Activated CD4-positive, alpha-beta T cell treated with anti-CD3 and anti-CD28 coated beads, Interleukin-2, Interleukin-4, amounts not matched to agents 100 ng/mL and 50 ng/mL, durations not matched to agents 16 hours and 8 hours (primary cell): Measurements from ENCODE around the gene FOXP1.

ENCODE experiments used
- DNase-seq: peaks from one replicate; pipeline ENCODE4 v3.0.0-alpha.2; 2020; ENCODE audit warnings: low spot score

The FOXP1 gene

DNA sequence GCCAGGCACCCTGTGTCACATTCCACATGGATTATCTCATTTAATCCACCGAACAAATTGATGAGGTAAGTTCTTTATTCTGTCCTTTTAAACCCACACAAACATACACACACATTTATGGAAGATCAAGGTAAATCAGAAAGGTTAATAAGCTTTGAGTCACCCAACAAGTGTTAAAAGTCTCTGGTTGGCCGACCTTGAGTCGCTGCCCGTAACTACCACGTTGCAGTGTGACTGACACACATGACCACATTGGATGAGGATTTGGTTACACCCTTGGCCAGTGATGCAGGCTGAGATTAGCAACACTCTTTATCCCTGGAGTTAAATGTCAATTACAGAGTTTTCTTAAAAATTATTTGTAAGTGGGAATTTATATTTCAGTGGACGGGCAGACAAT, 19.2 kb downstream of the FOXP1 start:
- no peak for DNase-seq

DNA sequence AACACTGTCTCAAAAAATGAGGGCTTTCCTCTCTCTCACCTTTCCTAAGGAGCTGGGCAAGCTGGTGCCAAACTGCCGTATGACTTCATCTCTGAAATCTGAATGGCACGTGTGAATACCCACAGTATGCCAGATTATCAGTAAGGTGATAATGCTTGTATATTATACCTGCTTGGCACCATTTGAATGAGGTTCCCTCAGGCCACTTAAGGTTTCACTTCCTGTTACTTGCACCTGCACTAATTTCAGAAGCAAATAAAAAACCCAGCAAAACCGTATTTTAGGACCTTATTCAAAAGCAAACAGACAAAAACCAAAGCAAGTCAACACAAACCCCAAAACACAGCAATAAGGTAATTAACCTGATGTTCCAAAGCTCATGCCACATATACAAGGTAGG, 19.7 kb downstream of the FOXP1 start:
- DNase-seq, result no peak

DNA sequence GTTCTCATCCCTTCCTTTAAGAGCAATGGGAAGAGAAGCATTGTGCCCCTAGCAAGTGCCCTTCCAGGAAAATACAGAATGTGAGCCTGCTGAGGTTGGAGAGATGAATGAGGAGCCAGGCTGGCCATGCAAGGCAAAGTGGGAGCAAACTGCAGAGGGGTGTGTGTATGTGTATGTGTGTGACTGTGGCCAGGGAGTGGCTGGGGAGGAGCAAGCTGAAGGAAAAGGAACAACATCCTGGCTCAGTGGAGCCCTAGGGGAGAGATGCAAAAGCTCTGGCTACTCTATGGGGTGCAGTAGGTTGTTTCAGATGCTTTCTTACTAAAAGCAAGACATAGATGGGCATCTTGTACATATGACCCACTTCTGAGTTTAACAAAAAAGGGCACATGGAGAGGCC, 20.6 kb downstream of the FOXP1 start:
- DNase-seq, result no peak

GRCh38 chr3:71560665-71561064, 22.9 kb downstream of the FOXP1 start:
- DNase-seq, result no peak

GRCh38 chr3:71559578-71560162, 23.9 kb downstream of the FOXP1 start:
- DNase-seq, result no peak

GRCh38 chr3:71559021-71559420, 24.5 kb downstream of the FOXP1 start:
- no peak for DNase-seq

DNA sequence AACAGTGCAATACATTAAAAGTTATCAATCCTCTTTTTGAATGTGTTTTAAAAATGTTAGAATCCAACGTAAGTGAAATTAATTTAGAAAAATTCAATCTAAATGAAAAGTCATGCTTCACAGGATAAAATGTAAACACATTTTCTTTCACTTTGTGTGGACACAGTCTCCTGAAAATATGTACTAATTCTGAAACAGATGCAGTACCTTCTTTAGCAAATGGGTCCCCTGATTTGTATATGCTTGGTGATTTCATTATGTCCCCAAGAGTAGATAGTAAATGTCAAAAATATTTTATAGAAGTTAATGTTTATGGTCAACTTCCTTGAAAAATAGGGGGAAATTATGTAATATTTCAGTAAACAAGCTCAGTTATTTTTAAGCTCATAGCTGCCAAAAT, 28.9 kb downstream of the FOXP1 start:
- no peak for DNase-seq

- no peak for DNase-seq
Observed at GRCh38 chr3:71551311-71551919, 32.1 kb downstream of the FOXP1 start.

DNA sequence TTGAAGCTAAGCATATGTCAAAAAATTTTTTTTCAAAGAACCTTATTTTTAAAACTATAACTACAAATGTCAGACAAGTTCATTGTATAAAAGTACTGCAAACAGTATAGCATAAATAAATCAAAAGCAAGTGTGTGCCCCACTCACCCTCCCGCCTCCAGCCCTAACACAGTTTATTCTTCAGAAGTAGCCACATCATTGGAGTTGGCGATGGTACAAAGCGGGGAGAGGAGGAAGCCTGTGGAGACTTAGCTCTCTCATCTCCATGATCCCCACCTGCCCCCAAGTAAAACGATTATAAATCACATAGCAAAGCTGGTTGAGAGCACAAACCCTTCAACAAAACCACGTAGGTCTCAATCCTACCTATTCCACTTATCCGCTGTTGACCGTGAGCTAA, 33.6 kb downstream of the FOXP1 start:
- DNase-seq, result no peak

- no peak for DNase-seq
Observed at GRCh38 chr3:71548705-71549384, 34.7 kb downstream of the FOXP1 start.

DNA sequence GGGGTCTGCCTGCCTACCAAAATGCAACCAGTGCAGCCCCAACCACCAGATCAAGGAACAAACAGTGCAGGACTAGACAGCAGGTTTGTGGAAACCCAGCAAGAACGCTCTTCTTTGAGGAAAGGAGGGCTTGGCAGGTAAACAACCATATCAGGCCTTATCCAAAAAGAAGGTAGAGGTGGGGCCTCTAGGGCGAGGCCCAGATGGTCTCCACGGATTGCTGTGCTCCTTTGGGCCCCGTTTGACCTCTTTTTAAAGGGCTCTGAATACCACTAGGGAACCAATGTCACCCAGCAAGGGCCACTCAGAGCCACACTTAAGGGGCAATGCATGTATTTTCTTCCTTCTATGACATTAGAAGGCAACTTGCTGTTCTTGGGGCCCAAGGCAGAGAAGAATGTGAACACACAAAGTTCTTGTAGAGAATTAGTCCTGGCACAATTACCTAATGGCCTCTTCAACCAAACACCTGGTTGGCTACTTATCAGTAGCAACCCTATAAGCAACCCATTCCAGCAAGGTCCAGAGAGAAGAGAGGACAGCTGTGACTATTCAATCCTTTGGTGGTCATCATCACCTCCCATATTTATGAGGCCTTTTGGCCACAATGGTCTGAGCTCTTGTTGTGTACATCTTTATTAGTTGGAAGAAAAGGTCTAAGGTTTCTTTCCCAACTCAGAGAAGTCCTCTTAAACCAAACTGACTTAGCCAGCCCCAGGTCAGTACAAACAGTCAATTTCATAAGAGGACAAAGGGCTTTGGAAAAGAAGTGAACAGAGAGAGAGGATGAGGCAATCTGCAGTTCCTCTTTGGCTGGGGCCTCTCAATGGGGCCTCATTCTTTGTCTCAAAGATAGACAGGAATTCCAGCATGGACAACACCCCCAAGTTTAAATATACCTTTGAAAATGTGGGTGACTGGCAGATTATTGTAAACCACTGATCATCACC, 36.0 kb downstream of the FOXP1 start:
- no peak for DNase-seq

DNA sequence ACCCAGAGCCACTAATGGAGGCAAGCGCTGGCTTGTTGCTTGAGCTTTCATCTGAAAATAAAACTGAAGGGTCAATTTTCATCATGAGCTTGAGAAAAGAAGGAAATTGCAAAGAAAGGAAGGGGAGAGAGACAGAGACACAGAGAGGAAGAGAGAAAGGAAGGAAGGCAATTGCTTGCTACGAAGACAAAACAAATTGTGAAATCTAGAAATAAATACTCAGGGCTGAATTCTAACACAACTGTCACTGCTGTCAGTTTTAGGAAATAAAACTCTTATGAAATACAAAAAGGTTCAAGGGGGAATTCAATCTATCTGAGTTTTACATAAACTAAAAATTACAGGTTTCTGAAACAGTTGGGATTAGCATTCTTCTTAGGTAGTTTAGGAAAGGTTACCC, 36.7 kb downstream of the FOXP1 start:
- DNase-seq, result no peak

GRCh38 chr3:71545330-71545729, 38.2 kb downstream of the FOXP1 start:
- no peak for DNase-seq

DNA sequence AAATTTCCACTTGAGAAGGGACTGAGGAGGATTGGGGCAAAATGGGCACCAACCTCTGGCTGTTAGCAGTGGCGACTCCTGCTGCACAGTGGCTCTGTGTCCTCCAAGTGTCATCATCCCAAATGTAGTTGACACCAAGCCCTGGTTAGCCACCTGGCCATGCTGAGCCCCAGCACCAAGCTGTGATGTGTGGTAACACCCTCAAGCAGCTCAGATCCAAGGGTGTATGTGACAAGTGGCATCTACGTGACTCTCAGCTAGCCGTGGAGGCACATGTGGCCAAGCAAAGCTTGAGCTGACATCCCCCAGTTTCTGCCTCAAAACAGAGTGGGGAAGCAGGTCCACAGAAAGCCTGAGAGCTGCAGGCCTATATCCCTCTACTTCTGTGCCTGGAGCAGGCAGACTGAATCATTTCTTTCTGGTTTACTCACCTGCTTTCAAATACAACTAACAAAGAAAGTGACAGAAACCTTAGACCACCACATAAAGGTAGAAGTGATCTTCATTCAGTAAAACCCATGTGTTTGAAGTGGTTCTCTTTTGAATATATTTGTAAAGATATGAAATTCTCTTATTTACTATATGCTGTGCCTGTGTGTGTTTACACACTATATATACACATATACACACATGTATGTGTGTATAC, 40.0 kb downstream of the FOXP1 start:
- DNase-seq, result peak; percentile 52

DNA sequence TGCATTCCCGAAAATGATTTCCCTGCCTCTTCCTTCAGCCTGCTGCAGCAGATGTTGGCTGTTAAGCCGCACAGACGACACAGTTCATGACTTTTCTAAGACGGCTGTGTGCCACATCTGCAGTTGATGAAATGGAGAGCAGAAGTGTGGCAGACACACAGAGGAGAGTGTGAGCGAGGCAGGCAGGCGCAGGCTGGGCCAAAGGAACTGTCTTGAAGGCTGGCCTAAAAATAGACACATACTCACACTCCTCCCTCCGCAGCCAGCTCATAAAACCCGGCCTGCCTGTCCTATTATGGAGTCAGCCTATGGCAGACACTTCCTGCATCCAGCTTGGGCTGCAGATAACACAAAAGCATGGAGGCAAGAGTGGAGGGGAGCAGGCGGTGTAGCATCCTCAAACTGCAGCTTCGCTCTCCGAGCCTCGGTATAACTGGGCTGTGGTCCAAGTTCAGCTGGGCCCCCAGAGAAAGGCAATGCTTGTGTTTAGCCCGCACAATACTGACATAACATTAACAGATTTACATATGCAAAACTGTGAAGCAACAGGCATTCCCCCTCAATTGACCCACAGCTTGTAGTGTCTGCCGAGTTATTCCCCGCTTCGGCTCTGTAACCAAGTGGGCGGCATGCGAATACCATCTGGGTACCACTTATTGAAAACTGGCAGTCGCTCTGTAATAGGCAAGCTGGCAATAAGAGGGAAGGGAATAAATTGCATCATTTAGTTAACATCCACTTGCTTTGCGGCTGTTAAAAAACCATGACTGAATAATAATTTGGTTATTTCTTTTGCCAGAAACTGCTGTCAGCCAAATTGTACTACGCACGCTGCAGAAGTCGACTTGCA, 40.8 kb downstream of the FOXP1 start:
- no peak for DNase-seq

DNA sequence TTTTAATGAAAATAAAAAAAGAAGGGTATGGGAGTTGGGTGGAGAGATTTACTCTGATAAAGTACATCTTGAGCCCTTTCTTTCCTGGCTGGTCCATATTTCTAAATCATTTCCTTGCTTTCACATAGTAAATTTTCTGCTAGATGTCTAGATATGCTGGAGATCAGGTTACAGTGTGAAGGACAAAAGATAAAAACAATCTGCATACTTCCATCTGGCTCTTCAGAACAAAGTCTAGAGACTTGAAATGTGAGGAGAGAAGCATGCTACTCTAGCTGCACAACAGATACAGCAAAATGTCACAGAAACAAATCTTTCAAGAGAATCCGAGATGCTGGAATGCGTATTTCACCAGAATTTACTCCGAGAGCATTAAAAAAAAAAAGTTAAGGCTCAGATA, 42.2 kb downstream of the FOXP1 start:
- no peak for DNase-seq

- no peak for DNase-seq
Observed at GRCh38 chr3:71537211-71537611, 46.3 kb downstream of the FOXP1 start.

DNA sequence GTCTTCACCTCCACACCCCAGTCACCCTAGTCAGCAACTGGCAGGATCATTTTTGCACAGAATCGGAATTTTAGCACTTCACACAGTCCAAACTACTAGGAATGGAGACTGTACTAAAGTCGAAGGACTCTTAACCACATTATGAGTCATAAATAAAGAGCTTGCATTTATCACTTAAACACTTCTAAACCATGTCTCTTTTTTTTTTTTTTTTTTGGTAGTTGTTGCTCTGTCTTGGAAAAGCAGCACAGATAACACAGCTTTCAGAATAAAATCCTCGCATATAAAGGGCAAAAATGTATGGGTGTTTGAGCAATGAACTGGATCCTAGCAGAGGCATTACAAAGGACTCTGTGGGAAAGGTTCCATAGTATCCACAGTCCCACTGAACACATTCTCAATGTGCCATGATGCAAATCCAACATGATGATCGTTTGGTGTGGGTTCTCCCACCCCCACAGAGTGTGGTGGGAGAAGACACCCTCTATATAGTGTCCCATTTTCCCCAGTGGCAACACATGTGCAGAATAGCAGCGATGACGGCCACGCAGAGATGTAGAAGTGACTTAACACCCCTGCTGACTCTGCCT, 47.1 kb downstream of the FOXP1 start:
- DNase-seq, result no peak

DNA sequence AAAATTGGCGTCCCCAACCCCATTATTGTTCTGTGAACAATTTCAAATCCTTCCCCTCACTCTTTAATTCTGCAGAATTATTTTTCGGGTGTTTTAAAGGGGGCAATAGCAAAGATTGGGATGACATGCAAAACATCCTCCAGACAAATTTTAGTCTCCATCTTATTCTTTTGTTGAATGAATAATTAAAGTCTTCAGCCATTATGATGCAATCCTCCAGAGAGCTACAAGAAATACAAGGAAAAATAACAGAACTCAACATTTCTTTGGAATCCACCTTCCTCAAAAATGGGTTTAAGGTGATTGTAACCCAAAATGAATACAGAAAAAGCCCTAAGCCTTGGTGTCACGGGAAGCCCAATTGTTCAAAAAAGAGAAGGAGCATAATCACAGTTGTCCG, 49.9 kb downstream of the FOXP1 start:
- no peak for DNase-seq

DNA sequence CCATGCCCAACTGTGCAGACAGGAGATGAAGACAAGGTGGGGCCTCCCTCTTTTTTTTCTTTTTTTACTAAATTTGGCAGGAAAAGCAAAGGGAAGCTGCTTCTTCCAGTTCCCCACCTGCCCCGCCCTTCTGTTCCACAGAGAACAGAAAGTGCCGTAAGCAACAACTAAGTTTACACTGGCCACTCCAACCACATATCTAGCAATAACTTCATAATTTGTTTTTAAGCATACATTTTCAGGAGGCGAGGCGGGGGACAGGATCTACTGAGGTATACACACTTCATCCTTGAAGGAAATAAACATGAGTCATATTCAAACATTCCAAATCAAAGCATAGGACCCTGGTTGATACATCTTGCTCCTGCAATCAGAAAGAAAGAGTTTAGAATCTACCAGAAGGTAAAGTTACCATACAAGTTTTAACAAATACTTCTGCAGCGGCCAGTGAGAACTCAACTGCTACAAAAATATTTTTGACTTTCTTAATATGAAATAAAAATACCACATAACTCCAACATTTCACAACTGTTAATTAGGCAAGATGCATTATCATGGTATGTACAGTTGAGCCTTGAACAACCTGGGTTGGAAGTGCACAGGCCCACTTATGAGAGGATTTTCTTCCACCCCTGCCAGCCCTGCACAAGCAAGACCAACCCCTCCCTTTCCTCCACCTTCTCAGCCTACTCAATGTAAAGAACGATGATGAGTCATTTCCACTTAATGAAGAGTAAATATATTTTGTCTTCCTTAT, 50.7 kb downstream of the FOXP1 start:
- DNase-seq, result no peak
